ENCODE data around the gene PSME3IP1.
"Not testable (repeated sequence)": the region's sequence is repeated elsewhere in the genome, so short reads cannot be mapped to it uniquely, and the experiment has no call there.

PSME3IP1 gene

GRCh38 chr16:57213462-57213861 lies 27.6 kb upstream of the PSME3IP1 start:
- no peak for DNase-seq (ENCODE audit: low read depth)
- H3K4me3 ChIP-seq (ENCODE audit: low read depth, low read length) = no peak overlapping the region
- TF ChIP-seq, protein P1, sequence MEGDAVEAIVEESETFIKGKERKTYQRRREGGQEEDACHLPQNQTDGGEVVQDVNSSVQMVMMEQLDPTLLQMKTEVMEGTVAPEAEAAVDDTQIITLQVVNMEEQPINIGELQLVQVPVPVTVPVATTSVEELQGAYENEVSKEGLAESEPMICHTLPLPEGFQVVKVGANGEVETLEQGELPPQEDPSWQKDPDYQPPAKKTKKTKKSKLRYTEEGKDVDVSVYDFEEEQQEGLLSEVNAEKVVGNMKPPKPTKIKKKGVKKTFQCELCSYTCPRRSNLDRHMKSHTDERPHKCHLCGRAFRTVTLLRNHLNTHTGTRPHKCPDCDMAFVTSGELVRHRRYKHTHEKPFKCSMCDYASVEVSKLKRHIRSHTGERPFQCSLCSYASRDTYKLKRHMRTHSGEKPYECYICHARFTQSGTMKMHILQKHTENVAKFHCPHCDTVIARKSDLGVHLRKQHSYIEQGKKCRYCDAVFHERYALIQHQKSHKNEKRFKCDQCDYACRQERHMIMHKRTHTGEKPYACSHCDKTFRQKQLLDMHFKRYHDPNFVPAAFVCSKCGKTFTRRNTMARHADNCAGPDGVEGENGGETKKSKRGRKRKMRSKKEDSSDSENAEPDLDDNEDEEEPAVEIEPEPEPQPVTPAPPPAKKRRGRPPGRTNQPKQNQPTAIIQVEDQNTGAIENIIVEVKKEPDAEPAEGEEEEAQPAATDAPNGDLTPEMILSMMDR (IDR thresholded peaks at IDR 0.05; ENCODE audit: low read depth, low read length, missing control alignments) = no peak
- in situ Hi-C loops (cut with HindIII; ENCODE audit: low sequenced_read_pairs) = no loop called here

DNA sequence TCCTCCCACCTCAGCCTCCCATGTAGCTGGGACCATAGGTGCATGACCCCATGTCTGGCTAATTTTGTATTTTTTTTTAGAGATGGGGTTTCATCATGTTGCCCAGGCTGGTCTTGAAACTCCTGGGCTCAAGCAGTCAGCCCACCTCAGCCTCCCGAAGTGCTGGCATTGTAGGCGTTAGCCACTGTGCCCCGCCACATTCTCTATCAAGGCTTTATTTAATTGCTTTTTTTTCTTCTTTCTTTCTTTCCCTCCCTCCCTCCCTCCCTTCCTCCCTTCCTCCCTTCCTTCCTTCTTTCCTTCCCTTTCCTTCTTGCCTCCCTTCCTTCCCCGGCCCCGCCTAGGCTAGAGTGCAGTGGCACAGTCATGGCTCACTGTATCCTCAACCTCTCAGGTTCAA lies 23.9 kb upstream of the PSME3IP1 start:
- TF ChIP-seq, protein P1 (IDR thresholded peaks at IDR 0.05; ENCODE audit: low read depth, low read length, missing control alignments) = no peak
- no peak for DNase-seq (ENCODE audit: low read depth)
- in situ Hi-C loops (cut with HindIII; ENCODE audit: low sequenced_read_pairs) = no loop called here
- H3K4me3 ChIP-seq (ENCODE audit: low read depth, low read length) = no peak overlapping the region

- no peak for DNase-seq (ENCODE audit: low read depth)
- TF ChIP-seq, protein P1 (IDR thresholded peaks at IDR 0.05; ENCODE audit: low read depth, low read length, missing control alignments) = no peak
- no peak overlapping the region for H3K4me3 ChIP-seq (ENCODE audit: low read depth, low read length)
- in situ Hi-C loops (cut with HindIII; ENCODE audit: low sequenced_read_pairs) = no loop called here
These were observed 23.1 kb upstream of the PSME3IP1 start for GRCh38 chr16:57208926-57209325.

- in situ Hi-C loops (cut with HindIII; ENCODE audit: low sequenced_read_pairs) = no loop called here
- TF ChIP-seq, protein P1 (IDR thresholded peaks at IDR 0.05; ENCODE audit: low read depth, low read length, missing control alignments) = no peak
- no peak overlapping the region for H3K4me3 ChIP-seq (ENCODE audit: low read depth, low read length)
- DNase-seq (ENCODE audit: low read depth) = no peak
These were observed 18.8 kb upstream of the PSME3IP1 start for GRCh38 chr16:57204675-57205074.

- in situ Hi-C loops (cut with HindIII; ENCODE audit: low sequenced_read_pairs) = no loop called here
- no peak for DNase-seq (ENCODE audit: low read depth)
- H3K4me3 ChIP-seq (ENCODE audit: low read depth, low read length) = no peak overlapping the region
- TF ChIP-seq, protein P1 (IDR thresholded peaks at IDR 0.05; ENCODE audit: low read depth, low read length, missing control alignments) = no peak
These were observed 17.6 kb upstream of the PSME3IP1 start for GRCh38 chr16:57203451-57203850.

DNA sequence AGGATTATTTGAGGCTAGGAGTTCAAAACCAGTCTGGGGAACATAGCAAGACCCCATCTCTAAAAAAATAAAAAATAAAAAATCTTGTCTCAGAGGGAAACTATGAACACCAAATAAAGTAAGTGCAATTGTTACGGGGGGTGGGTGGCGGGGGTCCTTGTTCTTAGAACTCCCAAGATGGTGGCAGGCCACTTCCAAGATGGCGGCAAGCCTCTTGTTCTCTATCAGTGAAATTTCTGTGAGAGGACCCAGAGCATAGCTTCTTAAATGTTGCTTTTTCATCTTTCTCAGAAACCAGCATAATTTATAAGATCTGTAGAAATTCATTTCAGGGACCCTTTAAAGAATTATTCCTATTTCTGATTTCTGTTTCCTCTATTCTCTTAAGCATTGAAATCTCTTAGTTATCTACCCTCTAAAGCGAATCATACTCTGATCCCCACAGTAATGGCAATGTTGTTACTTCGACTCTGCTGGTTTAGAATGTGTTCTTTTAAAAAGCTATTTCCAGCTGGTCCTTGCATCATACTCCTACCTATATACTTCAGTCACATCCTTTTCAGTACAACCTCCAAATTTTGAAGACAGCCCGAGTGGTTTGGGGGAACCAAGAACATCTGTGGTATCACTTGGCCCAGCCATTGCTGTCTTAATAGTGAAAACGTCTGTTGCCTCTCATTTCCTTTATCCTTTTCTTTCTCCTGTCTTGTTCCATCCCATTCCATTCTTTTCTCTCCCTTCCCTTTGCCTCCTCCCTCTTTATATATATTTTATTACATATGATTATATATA lies 16.5 kb upstream of the PSME3IP1 start:
- in situ Hi-C loops (cut with HindIII; ENCODE audit: low sequenced_read_pairs) = no loop called here

GRCh38 chr16:57200926-57201325 lies 15.1 kb upstream of the PSME3IP1 start:
- DNase-seq (ENCODE audit: low read depth); H3K4me3 ChIP-seq (ENCODE audit: low read depth, low read length); in situ Hi-C loops (cut with HindIII; ENCODE audit: low sequenced_read_pairs): not testable (repeated sequence)

More for the DNA sequence above, 16.5 kb upstream of the PSME3IP1 start:
- TF ChIP-seq, protein P1 (IDR thresholded peaks at IDR 0.05; ENCODE audit: low read depth, low read length, missing control alignments) = no peak
- DNase-seq (ENCODE audit: low read depth) = no peak
- no peak overlapping the region for H3K4me3 ChIP-seq (ENCODE audit: low read depth, low read length)

- in situ Hi-C loops (cut with HindIII; ENCODE audit: low sequenced_read_pairs); H3K4me3 ChIP-seq (ENCODE audit: low read depth, low read length); DNase-seq (ENCODE audit: low read depth): not testable (repeated sequence)
These were observed 14.5 kb upstream of the PSME3IP1 start for GRCh38 chr16:57200321-57200720.

Measured in astrocyte of the cerebellum (primary cell).